Kasumi-1 (cell line): Measurements from ENCODE around the gene ABCC4.
"Not testable (repeated sequence)": the region's sequence is repeated elsewhere in the genome, so short reads cannot be mapped to it uniquely, and the experiment has no call there.

Experiments
- DNase-seq, 2 experiments: peaks; one replicate each; lab custom pipeline; 2025; lab: John Stamatoyannopoulos, UW

Gene ABCC4

GRCh38 chr13:95298971-95299621, 2.2 kb downstream of the ABCC4 start:
- no peak for DNase-seq

GRCh38 chr13:95298169-95298965, 2.9 kb downstream of the ABCC4 start:
- DNase-seq, result no peak

- peak in 1 of 2 experiments; percentile 7 for DNase-seq
These were observed 4.8 kb downstream of the ABCC4 start for GRCh38 chr13:95296326-95296925.

- no peak for DNase-seq
These were observed 6.2 kb downstream of the ABCC4 start for GRCh38 chr13:95295026-95295425.

GRCh38 chr13:95292622-95293021, 8.6 kb downstream of the ABCC4 start:
- DNase-seq, result no peak

GRCh38 chr13:95289901-95290300, 11.3 kb downstream of the ABCC4 start:
- DNase-seq, result not testable (repeated sequence)

GRCh38 chr13:95289020-95289444, 12.2 kb downstream of the ABCC4 start:
- no peak for DNase-seq

GRCh38 chr13:95284436-95284835, 16.8 kb downstream of the ABCC4 start:
- DNase-seq, result no peak

GRCh38 chr13:95279016-95279415, 22.2 kb downstream of the ABCC4 start:
- no peak for DNase-seq

GRCh38 chr13:95276037-95276505, 25.2 kb downstream of the ABCC4 start:
- DNase-seq, result no peak

- no peak for DNase-seq
These were observed 25.8 kb downstream of the ABCC4 start for GRCh38 chr13:95275322-95276036.

- not testable (repeated sequence) for DNase-seq
These were observed 27.6 kb downstream of the ABCC4 start for GRCh38 chr13:95273592-95274132.

GRCh38 chr13:95272076-95272475, 29.2 kb downstream of the ABCC4 start:
- DNase-seq, result not testable (repeated sequence)

GRCh38 chr13:95269756-95270155, 31.5 kb downstream of the ABCC4 start:
- DNase-seq, result no peak

- DNase-seq, result not testable (repeated sequence)
These were observed 32.7 kb downstream of the ABCC4 start for GRCh38 chr13:95268343-95269065.

- no peak for DNase-seq
These were observed 33.4 kb downstream of the ABCC4 start for GRCh38 chr13:95267662-95268342.

GRCh38 chr13:95264225-95264624, 37.0 kb downstream of the ABCC4 start:
- no peak for DNase-seq

GRCh38 chr13:95262837-95263384, 38.3 kb downstream of the ABCC4 start:
- no peak for DNase-seq

GRCh38 chr13:95261956-95262355, 39.3 kb downstream of the ABCC4 start:
- no peak for DNase-seq

GRCh38 chr13:95260031-95260525, 41.2 kb downstream of the ABCC4 start:
- no peak for DNase-seq
